ENCODE data around the gene NCAM2. TPM values are rescaled to one million over a fixed set of nuclear protein-coding genes. Genes with fewer than 3 reads are reported as not detected.

NCAM2 gene
- total and polyA plus RNA-seq, 2 of the 8 experiments (the other 6 are each of a cell fraction or from before 2014, with no cell fraction given) = 0.14 to 1.1 TPM

DNA sequence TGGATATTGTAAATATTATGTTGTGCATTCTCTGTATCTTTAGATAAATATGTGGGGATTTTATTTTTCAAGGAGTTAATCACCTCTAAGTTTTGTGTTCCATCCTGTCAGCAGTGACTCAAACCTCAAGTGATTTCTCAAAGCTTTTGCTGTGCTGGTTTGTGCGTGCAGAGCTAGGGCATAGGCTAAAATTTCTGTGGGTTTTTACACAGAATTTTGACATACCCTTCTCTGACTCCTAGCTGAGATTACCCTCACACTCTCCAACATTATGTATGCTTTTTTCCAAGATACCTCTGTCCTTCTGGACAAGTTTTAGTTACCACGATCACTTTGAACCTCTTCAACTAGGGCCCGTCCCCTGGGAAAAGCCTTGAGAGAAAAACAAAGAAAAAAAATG is 384.9 kb downstream of the NCAM2 start:
- no peak overlapping the region for H3K27ac ChIP-seq (ENCODE audit: low read depth, low read length)
- ChIA-PET POLR2A (ENCODE audit: partially characterized antibody) (no interaction called here), CTCF (ENCODE audit: partially characterized antibody) (interaction anchor here (2.0 kb wide), 1 partner anchor 9 kb away, joined by 5 read pairs; no protein-coding TSS in a partner anchor)
- H4K20me1 ChIP-seq (replicated peaks in 1 of 2; ENCODE audit: control insufficient read depth in 1 of 2, insufficient read depth in 2 of 2, low read length in 2 of 2) = no peaks in the 10 kb centered on the region
- no peaks in the 10 kb centered on the region; the same call in 1 of the 2 replicates for H3K23me2 ChIP-seq (ENCODE audit: low read depth, low read length)
- no peak overlapping the region for H3K9ac ChIP-seq (replicated peaks in 1 of 4; ENCODE audit: extremely low read depth in 1 of 4, low read depth in 3 of 4, low read length in 3 of 4)
- no peak overlapping the region for H4K91ac ChIP-seq (replicated peaks; ENCODE audit: insufficient read length, low read length)
- H3K4me3 ChIP-seq (ENCODE audit: extremely low read depth in 1 of 4, insufficient read depth in 2 of 4, low read depth in 3 of 4, low read length in 4 of 4) = no peak overlapping the region
- H2AFZ ChIP-seq (ENCODE audit: low read length) = peak overlapping the region; percentile 49; the same call in 1 of the 2 replicates
- no peak overlapping the region for H2AK5ac ChIP-seq (ENCODE audit: low read depth, low read length)
- H3K56ac ChIP-seq (replicated peaks; ENCODE audit: insufficient read length, low read depth, low read length) = no peak overlapping the region
- H3K79me2 ChIP-seq (ENCODE audit: control insufficient read depth in 1 of 2, insufficient read depth in 2 of 2, low read length in 2 of 2) = no peaks in the 10 kb centered on the region
- H3K27me3 ChIP-seq (replicated peaks in 1 of 4; ENCODE audit: control insufficient read depth in 3 of 4, extremely low read depth in 1 of 4, insufficient read depth in 3 of 4, low read length in 3 of 4) = no peaks in the 10 kb centered on the region
- H3K4me2 ChIP-seq (ENCODE audit: insufficient read depth in 1 of 2, low read depth in 2 of 2, low read length in 2 of 2) = no peak overlapping the region
- no peak overlapping the region for H3K14ac ChIP-seq (ENCODE audit: insufficient read length)
- no peak overlapping the region for H3K4ac ChIP-seq (replicated peaks; ENCODE audit: insufficient read length, low read depth, low read length)
- no peak overlapping the region for H2BK15ac ChIP-seq (ENCODE audit: low read length)
- DNase-seq (ENCODE audit: low read depth in 1 of 2, low spot score in 2 of 2) (no peak), FAIRE-seq (no peak)
- no peak overlapping the region for H2BK12ac ChIP-seq (ENCODE audit: low read depth, low read length)
- no peaks in the 10 kb centered on the region for H3K36me3 ChIP-seq (ENCODE audit: control insufficient read depth in 2 of 4, insufficient read depth in 4 of 4, low read length in 3 of 4)
- TF ChIP-seq TBP (IDR thresholded peaks at IDR 0.05; ENCODE audit: low read depth, low read length) = no peak
- TF ChIP-seq CEBPB (IDR thresholded peaks at IDR 0.05; ENCODE audit: low read depth, low read length) = no peak
- no peak for TF ChIP-seq SUZ12 (IDR thresholded peaks at IDR 0.05; ENCODE audit: low read length)
- no peak for TF ChIP-seq SIN3A (conservative IDR thresholded peaks at IDR 0.05 in 1 of 2, IDR thresholded peaks at IDR 0.05 in 1 of 2; ENCODE audit: low read depth in 1 of 2, low read length in 2 of 2)
- TF ChIP-seq, protein P1, sequence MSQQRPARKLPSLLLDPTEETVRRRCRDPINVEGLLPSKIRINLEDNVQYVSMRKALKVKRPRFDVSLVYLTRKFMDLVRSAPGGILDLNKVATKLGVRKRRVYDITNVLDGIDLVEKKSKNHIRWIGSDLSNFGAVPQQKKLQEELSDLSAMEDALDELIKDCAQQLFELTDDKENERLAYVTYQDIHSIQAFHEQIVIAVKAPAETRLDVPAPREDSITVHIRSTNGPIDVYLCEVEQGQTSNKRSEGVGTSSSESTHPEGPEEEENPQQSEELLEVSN (IDR thresholded peaks at IDR 0.05) = no peak
- TF ChIP-seq BCL11A (IDR thresholded peaks at IDR 0.05; ENCODE audit: low read depth in 2 of 2, low read length in 2 of 2) = no peak
- TF ChIP-seq RFX5 (IDR thresholded peaks at IDR 0.05; ENCODE audit: borderline replicate concordance, low read depth, low read length) = no peak
- no peak for TF ChIP-seq PHF8 (conservative IDR thresholded peaks at IDR 0.05; ENCODE audit: low read depth, low read length)
- no peak for TF ChIP-seq RAD21 (IDR thresholded peaks at IDR 0.05 in 1 of 2, conservative IDR thresholded peaks at IDR 0.05 in 1 of 2; ENCODE audit: low read depth in 2 of 2, low read length in 2 of 2)
- TF ChIP-seq TAF1 (IDR thresholded peaks at IDR 0.05; ENCODE audit: low read depth, low read length) = no peak
- no peak for TF ChIP-seq TAF7 (optimal IDR thresholded peaks at IDR 0.05; ENCODE audit: borderline replicate concordance, low read depth, low read length)
- TF ChIP-seq EGR1 (IDR thresholded peaks at IDR 0.05; ENCODE audit: borderline replicate concordance, low read depth, low read length) = no peak
- TF ChIP-seq ASH2L (IDR thresholded peaks at IDR 0.05; ENCODE audit: low read length) = no peak
- 95% methylated on average over 3 of the region's 3 CpGs; no CpG with 5 or more reads in 1 of the 2 experiments for WGBS, 2 experiments (ENCODE audit: extremely low coverage in 1 of 2, insufficient coverage in 1 of 2, insufficient read length in 1 of 2, insufficient replicate concordance in 2 of 2, low coverage in 1 of 2, low lambda C conversion rate in 2 of 2, missing lambda C conversion rate in 1 of 2)
- H3K9me3 ChIP-seq (ENCODE audit: insufficient read depth in 2 of 2, low read depth in 1 of 2, low read length in 1 of 2) = no peaks in the 10 kb centered on the region
- H4K8ac ChIP-seq (ENCODE audit: extremely low read depth, insufficient read depth, low read length) = no peak overlapping the region
- H2BK120ac ChIP-seq (replicated peaks; ENCODE audit: low read depth, low read length) = no peak overlapping the region
- no peak overlapping the region for H4K5ac ChIP-seq (ENCODE audit: insufficient read length, low read depth, low read length)
- H3K79me1 ChIP-seq (ENCODE audit: low read depth, low read length) = no peaks in the 10 kb centered on the region
- H2BK5ac ChIP-seq (ENCODE audit: low read depth, low read length) = no peak overlapping the region
- H2BK20ac ChIP-seq (ENCODE audit: low read length) = no peak overlapping the region
- H3K4me1 ChIP-seq (replicated peaks in 1 of 4; ENCODE audit: control insufficient read depth in 3 of 4, insufficient read depth in 4 of 4, low read length in 3 of 4) = no peaks in the 10 kb centered on the region
- no peak overlapping the region for H3K23ac ChIP-seq (ENCODE audit: insufficient read length)
- no peak overlapping the region for H3K18ac ChIP-seq (ENCODE audit: extremely low read depth, low read length)
